SK-N-SH (cell line): ENCODE data around the gene DENR. TPM values are rescaled to one million over a fixed set of nuclear protein-coding genes. Genes with fewer than 3 reads are reported as not detected.

Experiments
- CTCF ChIA-PET: fragments of 300-600, 350-600 bp; formaldehyde crosslinking; extraction: SDS; loops from one replicate; lab custom pipeline; 2021; lab: Yijun Ruan, JAX
- POLR2A ChIA-PET: fragments of 350-600 bp; sonication (Branson Sonifier 250); formaldehyde crosslinking; extraction: SDS; loops from one replicate; lab custom pipeline; 2020; ENCODE audit warnings: antibody characterized with exemption, inconsistent platforms; lab: Yijun Ruan, JAX
- DNase-seq: peaks from one replicate; pipeline ENCODE4 v3.0.0; 2012
- H2AFZ ChIP-seq: fragments of 200-600 bp; sonication (generic); 2 replicates; pipeline ENCODE4 v1.8.1; 2016; ENCODE audit warnings: antibody characterized with exemption, mild to moderate bottlenecking, low read depth
- H3F3A ChIP-seq: fragments of 200-600 bp; sonication (generic); replicated peaks from 2 replicates; pipeline ENCODE3; 2016; ENCODE audit warnings: antibody characterized with exemption, mild to moderate bottlenecking; ENCODE audit not compliant: insufficient read depth
- H3K27ac ChIP-seq, 2 experiments: fragments of 200-500 bp in 1 of 2; fragments of 200-600 bp in 1 of 2; sonication (Bioruptor generic) in 1 of 2; sonication (generic), shearing (Covaris generic) in 1 of 2; 2 replicates each; pipeline versions ENCODE4 v1.5.1 to v1.6.1; 2014 to 2016; ENCODE audit warnings: low read depth in 2 of 2, inconsistent platforms in 1 of 2, low read length in 1 of 2, mild to moderate bottlenecking in 1 of 2, mixed read lengths in 1 of 2
- H3K27me3 ChIP-seq: fragments of 200-600 bp; sonication (generic), shearing (Covaris generic); 2 replicates; pipeline ENCODE4 v1.6.1; 2016; ENCODE audit warnings: mixed run types; ENCODE audit not compliant: insufficient read depth
- H3K36me3 ChIP-seq, 2 experiments: fragments of 200-500 bp in 1 of 2; fragments of 200-600 bp in 1 of 2; sonication (Bioruptor generic) in 1 of 2; sonication (generic) in 1 of 2; replicated peaks in 1 of 2; 2 replicates each; pipeline versions ENCODE3 to v1.5.1; 2014 to 2016; ENCODE audit warnings: low read length in 1 of 2, mild to moderate bottlenecking in 1 of 2; ENCODE audit not compliant: insufficient read depth in 2 of 2, control insufficient read depth in 1 of 2
- H3K4me1 ChIP-seq, 2 experiments: fragments of 200-500 bp in 1 of 2; fragments of 200-600 bp in 1 of 2; sonication (Bioruptor generic) in 1 of 2; sonication (generic), shearing (Covaris generic) in 1 of 2; 2 replicates each; pipeline versions ENCODE4 v1.5.1 to v1.6.1; 2014 to 2016; ENCODE audit warnings: low read depth in 1 of 2, low read length in 1 of 2, mixed run types in 1 of 2; ENCODE audit not compliant: insufficient read depth in 2 of 2, control insufficient read depth in 1 of 2
- H3K4me2 ChIP-seq: fragments of 200-600 bp; sonication (generic), shearing (Covaris generic); 2 replicates; pipeline ENCODE4 v1.6.1; 2017; ENCODE audit warnings: mixed run types
- H3K4me3 ChIP-seq, 2 experiments: fragments of 200-500 bp in 1 of 2; fragments of 200-600 bp in 1 of 2; sonication (Bioruptor generic) in 1 of 2; sonication (generic), shearing (Covaris generic) in 1 of 2; 2 replicates each; pipeline versions ENCODE4 v1.5.1 to v1.8.1; 2014 to 2016; ENCODE audit warnings: low read depth in 2 of 2, inconsistent platforms in 1 of 2, low read length in 1 of 2, mild to moderate bottlenecking in 1 of 2, mixed read lengths in 1 of 2, moderate library complexity in 1 of 2
- H3K79me2 ChIP-seq: fragments of 200-600 bp; sonication (generic); 2 replicates; pipeline ENCODE4 v1.8.1; 2017; ENCODE audit warnings: mild to moderate bottlenecking; ENCODE audit not compliant: insufficient read depth
- H3K9ac ChIP-seq: fragments of 200-600 bp; sonication (generic); 2 replicates; pipeline ENCODE4 v1.6.1; 2017; ENCODE audit warnings: mixed run types
- H3K9me2 ChIP-seq: fragments of 200-600 bp; sonication (generic); 2 replicates; pipeline ENCODE4 v1.6.1; 2017; ENCODE audit warnings: mixed run types
- H3K9me3 ChIP-seq: fragments of 200-600 bp; sonication (generic); 2 replicates; pipeline ENCODE4 v1.6.1; 2017; ENCODE audit warnings: mixed run types, mild to moderate bottlenecking, moderate library complexity
- H4K20me1 ChIP-seq: fragments of 200-600 bp; sonication (generic); 2 replicates; pipeline ENCODE4 v1.6.1; 2017; ENCODE audit warnings: mild to moderate bottlenecking, mixed run types; ENCODE audit not compliant: insufficient read depth
- CTCF ChIP-seq: fragments of 200-600 bp; sonication (generic); IDR thresholded peaks from 2 replicates; pipeline ENCODE4 v1.6.1; 2017; ENCODE audit warnings: antibody characterized with exemption, mild to moderate bottlenecking, moderate library complexity
- FOXM1 ChIP-seq: IDR thresholded peaks from 2 replicates; pipeline ENCODE4 v1.4.0; 2012; ENCODE audit warnings: low read depth, mild to moderate bottlenecking
- NFIC ChIP-seq: IDR thresholded peaks from 2 replicates; pipeline ENCODE4 v1.4.0; 2012; ENCODE audit warnings: borderline replicate concordance
- PBX3 ChIP-seq: IDR thresholded peaks from 2 replicates; pipeline ENCODE4; 2012
- POLR2AphosphoS5 ChIP-seq: IDR thresholded peaks from 2 replicates; pipeline ENCODE4 v1.6.1; 2012; ENCODE audit warnings: low read depth, low read length
- RAD21 ChIP-seq: IDR thresholded peaks from 2 replicates; pipeline ENCODE4 v1.6.1; 2012; ENCODE audit warnings: mild to moderate bottlenecking, low read length
- REST ChIP-seq: IDR thresholded peaks from 2 replicates; pipeline ENCODE4 v1.6.1; 2012; ENCODE audit warnings: mild to moderate bottlenecking, low read depth, low read length, moderate library complexity
- SIN3A ChIP-seq: IDR thresholded peaks from 2 replicates; pipeline ENCODE4 v1.6.1; 2012; ENCODE audit warnings: low read depth, mild to moderate bottlenecking, low read length, moderate library complexity, borderline replicate concordance
- SMC3 ChIP-seq: IDR thresholded peaks from 2 replicates; pipeline ENCODE4 v1.6.1; 2012; ENCODE audit warnings: low read depth, low read length, improper control_type of control experiment
- whole genome bisulfite sequencing: methylation state at CpG from one replicate; pipeline ENCODE4 v1.1.6; 2017; ENCODE audit warnings: low lambda C conversion rate; 5-methylcytosine and 5-hydroxymethylcytosine counted together
- polyA plus RNA-seq, 3 experiments: library from polyadenylated mRNA; depleted of rRNA; stranded (reverse); fragments of >200 nt; gene quantifications; 2 replicates each; pipeline ENCODE4 v1.2.3, GENCODE V29; 2012
- TF ChIP-seq, protein P1 (sequence below): IDR thresholded peaks from 2 replicates; pipeline ENCODE4 v1.4.0; 2012; ENCODE audit warnings: low read depth

Gene DENR
- polyA plus RNA-seq, 1 of the 3 experiments (the other 2 are of a cell fraction), result 23.2 TPM

GRCh38 chr12:122793685-122794106 lies 41.1 kb downstream of the DENR start:
- no peaks in the 10 kb centered on the region for H4K20me1 ChIP-seq
- 11% methylated on average over 10 of the region's 10 CpGs for WGBS
- no peaks in the 10 kb centered on the region; a peak in 1 of 4 replicates for H3K4me1 ChIP-seq
- TF ChIP-seq RAD21 (peak; percentile 82), FOXM1 (no peak), REST (no peak), NFIC (no peak), CTCF (peak; percentile 78), SMC3 (peak; percentile 61), PBX3 (no peak), SIN3A (no peak), POLR2AphosphoS5 (no peak)
- TF ChIP-seq, protein P1, sequence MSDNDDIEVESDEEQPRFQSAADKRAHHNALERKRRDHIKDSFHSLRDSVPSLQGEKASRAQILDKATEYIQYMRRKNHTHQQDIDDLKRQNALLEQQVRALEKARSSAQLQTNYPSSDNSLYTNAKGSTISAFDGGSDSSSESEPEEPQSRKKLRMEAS, result no peak
- TF ChIP-seq, all 33 proteins: peak for 3
- H3K36me3 ChIP-seq, result no peaks in the 10 kb centered on the region
- no peak overlapping the region for H3K4me2 ChIP-seq
- H3K9me3 ChIP-seq, result no peaks in the 10 kb centered on the region
- no peaks in the 10 kb centered on the region for H3K27me3 ChIP-seq
- H3K79me2 ChIP-seq, result no peaks in the 10 kb centered on the region
- no peak overlapping the region for H3K27ac ChIP-seq
- CTCF ChIA-PET, result interaction anchor here (0.5 to 5.7 kb wide), 53 partner anchors 9 to 448 kb away, joined by 3 to 70 read pairs (median 6); partner anchors contain the start of genes ABCB9, HIP1R and OGFOD2
- no peak overlapping the region for H3K9ac ChIP-seq
- H3F3A ChIP-seq, result no peaks in the 10 kb centered on the region
- no peaks in the 10 kb centered on the region for H3K9me2 ChIP-seq
- H3K4me3 ChIP-seq, result no peak overlapping the region
- POLR2A ChIA-PET, result no interaction called here
- no peak overlapping the region; the same call in 1 of the 2 replicates for H2AFZ ChIP-seq
- DNase-seq, result peak; percentile 74
